ENCODE results near the gene GRIK4.

DNA sequence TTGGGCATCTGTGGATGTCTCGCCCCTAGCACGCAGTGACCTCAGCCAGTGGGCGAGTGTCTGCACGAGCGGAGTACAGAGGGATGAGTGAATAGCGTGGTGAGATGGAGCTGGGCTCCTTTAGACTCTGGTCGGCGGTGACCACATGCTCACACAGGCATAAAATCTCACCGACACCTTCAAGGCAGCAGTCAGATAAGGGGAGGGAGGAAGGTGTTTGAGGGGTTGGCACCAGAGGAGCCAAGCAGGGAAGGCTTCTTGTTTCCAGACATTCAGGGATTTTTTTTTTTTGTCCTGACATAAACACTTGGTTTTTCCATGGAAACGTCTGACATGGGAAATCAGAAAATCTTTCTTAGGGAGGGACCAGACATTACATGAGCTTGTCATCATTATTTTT is 35.8 kb downstream of the GRIK4 start:
- TF ChIP-seq POLR2A (IDR thresholded peaks at IDR 0.05; ENCODE audit: low read depth, low read length) (no peak), POLR2AphosphoS5 (IDR thresholded peaks at IDR 0.05; ENCODE audit: low read depth, low read length) (no peak)

Measured in GM12892 (cell line).